HG02981 (cell line): ENCODE measurements around the gene FADS6.
A peak's percentile ranks its signal among the peaks of the same experiment; 100 is the strongest.

Experiments used
- ATAC-seq: cut with Tn5 transposase; IDR thresholded peaks from one replicate; pipeline ENCODE4 v1.9.1; 2021; ENCODE audit warnings: mild to moderate bottlenecking, moderate library complexity; ENCODE audit not compliant: unreplicated experiment

The FADS6 gene

GRCh38 chr17:74892013-74892841 lies 1.2 kb downstream of the FADS6 start:
- ATAC-seq = no peak

GRCh38 chr17:74890554-74890953 lies 2.9 kb downstream of the FADS6 start:
- no peak for ATAC-seq

GRCh38 chr17:74888469-74888868 lies 5.0 kb downstream of the FADS6 start:
- ATAC-seq = no peak

- ATAC-seq = no peak
Observed at GRCh38 chr17:74883241-74883745, 10.1 kb downstream of the FADS6 start.

- no peak for ATAC-seq
Observed at GRCh38 chr17:74882517-74883240, 10.8 kb downstream of the FADS6 start.

- ATAC-seq = no peak
Observed at GRCh38 chr17:74881073-74881472, 12.4 kb downstream of the FADS6 start.

GRCh38 chr17:74879308-74879707 lies 14.1 kb downstream of the FADS6 start:
- no peak for ATAC-seq

- ATAC-seq = no peak
Observed at GRCh38 chr17:74878658-74879057, 14.8 kb downstream of the FADS6 start.

- no peak for ATAC-seq
Observed at GRCh38 chr17:74877592-74878548, 15.6 kb downstream of the FADS6 start.

- no peak for ATAC-seq
Observed at GRCh38 chr17:74875977-74876593, 17.3 kb downstream of the FADS6 start.

GRCh38 chr17:74875155-74875976 lies 18.1 kb downstream of the FADS6 start:
- ATAC-seq = no peak

- ATAC-seq = no peak
Observed at GRCh38 chr17:74874615-74875037, 18.8 kb downstream of the FADS6 start.

- no peak for ATAC-seq
Observed at GRCh38 chr17:74873874-74874614, 19.4 kb downstream of the FADS6 start.

- peak; percentile 87 for ATAC-seq
Observed at GRCh38 chr17:74873037-74873873, 20.2 kb downstream of the FADS6 start.

GRCh38 chr17:74872313-74873036 lies 21.0 kb downstream of the FADS6 start, which contains the start of gene FDXR:
TSS of gene FDXR (minus strand) at chr17:74872994. CDS start at chr17:74872944, 50 bp downstream.
- ATAC-seq = peak; percentile 26

GRCh38 chr17:74871356-74872076 lies 21.9 kb downstream of the FADS6 start:
- no peak for ATAC-seq
